ENCODE data around the gene SYNJ1. TPM values are rescaled to one million over a fixed set of nuclear protein-coding genes. Genes with fewer than 3 reads are reported as not detected.
A peak's percentile ranks its signal among the peaks of the same experiment; 100 is the strongest.
"Not testable (repeated sequence)": the region's sequence is repeated elsewhere in the genome, so short reads cannot be mapped to it uniquely, and the experiment has no call there.

Gene SYNJ1
- 2.0 and 4.1 TPM in 2 replicates for total RNA-seq (ENCODE audit: low replicate concordance)

- Mint-ChIP-seq H3K4me1 (peaks cover 16% of the 10 kb centered on the region), H3K27me3 (ENCODE audit: insufficient read depth, low read depth) (peaks cover 5% of the 10 kb centered on the region), H3K36me3 (no peaks in the 10 kb centered on the region), H3K4me3 (peak within 1 kb of the TSS; percentile 95), H3K9me3 (no peaks in the 10 kb centered on the region), H3K27ac (peak within 1 kb of the TSS; percentile 86)
- peak within 1 kb of the TSS; percentile 81 for H3K4me3 ChIP-seq
- no peak within 1 kb of the TSS for H3K9ac ChIP-seq
- H3K4me1 ChIP-seq: peaks cover 4% of the 10 kb centered on the region
- H4K20me1 ChIP-seq (ENCODE audit: low read depth): peaks cover 3% of the 10 kb centered on the region
- peak within 1 kb of the TSS; percentile 96 for H2AFZ ChIP-seq (replicated peaks)
- no peaks in the 10 kb centered on the region for H3K79me2 ChIP-seq (ENCODE audit: low read depth)
- DNase-seq (ENCODE audit: low spot score): peak; percentile 97
- no peak for TF ChIP-seq EZH2 (IDR thresholded peaks at IDR 0.05)
- no peak for TF ChIP-seq EZH2phosphoT487 (IDR thresholded peaks at IDR 0.05)
- TF ChIP-seq CTCF (IDR thresholded peaks at IDR 0.05): no peak
- peak within 1 kb of the TSS; percentile 62 for H3K27ac ChIP-seq
- peak within 1 kb of the TSS; percentile 99 for H3K4me2 ChIP-seq
- peaks cover 26% of the 10 kb centered on the region for H3F3A ChIP-seq (ENCODE audit: low read depth)
- H3K9me3 ChIP-seq (ENCODE audit: low read depth): no peaks in the 10 kb centered on the region
- no peaks in the 10 kb centered on the region for H3K27me3 ChIP-seq
- H3K36me3 ChIP-seq: no peaks in the 10 kb centered on the region
These were observed at the start of gene SYNJ1 for GRCh38 chr21:32727687-32728455. Gene SYNJ1 (minus strand): TSS chr21:32728013. CDS start chr21:32726895, 1,118 bp downstream.

- Histone ChIP-seq H3K27me3 (no peaks in the 10 kb centered on the region), H4K20me1 (ENCODE audit: low read depth) (no peaks in the 10 kb centered on the region), H3K79me2 (ENCODE audit: low read depth) (peaks cover 7% of the 10 kb centered on the region), H3K4me3 (no peak overlapping the region), H2AFZ (replicated peaks) (no peak overlapping the region), H3K27ac (no peak overlapping the region), H3K9ac (no peak overlapping the region), H3F3A (ENCODE audit: low read depth) (peaks cover 1% of the 10 kb centered on the region), H3K4me2 (no peak overlapping the region), H3K4me1 (no peaks in the 10 kb centered on the region), H3K9me3 (ENCODE audit: low read depth) (no peaks in the 10 kb centered on the region), H3K36me3 (no peaks in the 10 kb centered on the region)
- no peak for DNase-seq (ENCODE audit: low spot score)
- Mint-ChIP-seq H3K4me3 (no peak overlapping the region), H3K4me1 (peaks cover 11% of the 10 kb centered on the region), H3K36me3 (no peaks in the 10 kb centered on the region), H3K27me3 (ENCODE audit: insufficient read depth, low read depth) (peaks cover 3% of the 10 kb centered on the region), H3K9me3 (no peaks in the 10 kb centered on the region), H3K27ac (no peak overlapping the region)
- TF ChIP-seq EZH2phosphoT487 (IDR thresholded peaks at IDR 0.05) (no peak), CTCF (IDR thresholded peaks at IDR 0.05) (no peak), EZH2 (IDR thresholded peaks at IDR 0.05) (no peak)
These were observed 49.5 kb upstream of the SYNJ1 start for GRCh38 chr21:32777269-32777668.

GRCh38 chr21:32776743-32777142 is 48.9 kb upstream of the SYNJ1 start:
- no peaks in the 10 kb centered on the region for H3K9me3 ChIP-seq (ENCODE audit: low read depth)
- no peak overlapping the region for H3K27ac ChIP-seq
- no peak overlapping the region for H2AFZ ChIP-seq (replicated peaks)
- TF ChIP-seq EZH2phosphoT487 (IDR thresholded peaks at IDR 0.05): no peak
- Mint-ChIP-seq H3K4me3 (no peak overlapping the region), H3K4me1 (peaks cover 12% of the 10 kb centered on the region), H3K36me3 (no peaks in the 10 kb centered on the region), H3K27me3 (ENCODE audit: insufficient read depth, low read depth) (peaks cover 4% of the 10 kb centered on the region), H3K27ac (no peak overlapping the region), H3K9me3 (no peaks in the 10 kb centered on the region)
- peaks cover 5% of the 10 kb centered on the region for H3F3A ChIP-seq (ENCODE audit: low read depth)
- H3K4me3 ChIP-seq: no peak overlapping the region
- H4K20me1 ChIP-seq (ENCODE audit: low read depth): no peaks in the 10 kb centered on the region
- no peak for DNase-seq (ENCODE audit: low spot score)
- no peak overlapping the region for H3K4me2 ChIP-seq
- no peaks in the 10 kb centered on the region for H3K36me3 ChIP-seq
- H3K79me2 ChIP-seq (ENCODE audit: low read depth): peaks cover 9% of the 10 kb centered on the region
- H3K27me3 ChIP-seq: no peaks in the 10 kb centered on the region
- H3K4me1 ChIP-seq: no peaks in the 10 kb centered on the region
- no peak overlapping the region for H3K9ac ChIP-seq

- Mint-ChIP-seq H3K4me3 (peak overlapping the region; percentile 98), H3K4me1 (peaks cover 34% of the 10 kb centered on the region), H3K27ac (peak overlapping the region; percentile 99), H3K27me3 (ENCODE audit: insufficient read depth, low read depth) (peaks cover 10% of the 10 kb centered on the region)
- Histone ChIP-seq H4K20me1 (ENCODE audit: low read depth) (peaks cover 30% of the 10 kb centered on the region), H3K4me2 (peak overlapping the region; percentile 94), H3K4me1 (peaks cover 21% of the 10 kb centered on the region), H3K79me2 (ENCODE audit: low read depth) (peaks cover 45% of the 10 kb centered on the region), H3K36me3 (peaks cover 17% of the 10 kb centered on the region), H3K4me3 (peak overlapping the region; percentile 94)
- H3K9me3 Mint-ChIP-seq; H3K27me3 ChIP-seq; H3K9me3 ChIP-seq (ENCODE audit: low read depth); H3K9ac ChIP-seq; H3F3A ChIP-seq (ENCODE audit: low read depth); H2AFZ ChIP-seq (replicated peaks); H3K36me3 Mint-ChIP-seq; DNase-seq (ENCODE audit: low spot score); H3K27ac ChIP-seq: not testable (repeated sequence)
These were observed 45.2 kb upstream of the SYNJ1 start for GRCh38 chr21:32773048-32773344.

All from neural progenitor cell (in vitro differentiated cells).